ENCODE results near the gene NUDT3.

The NUDT3 gene

DNA sequence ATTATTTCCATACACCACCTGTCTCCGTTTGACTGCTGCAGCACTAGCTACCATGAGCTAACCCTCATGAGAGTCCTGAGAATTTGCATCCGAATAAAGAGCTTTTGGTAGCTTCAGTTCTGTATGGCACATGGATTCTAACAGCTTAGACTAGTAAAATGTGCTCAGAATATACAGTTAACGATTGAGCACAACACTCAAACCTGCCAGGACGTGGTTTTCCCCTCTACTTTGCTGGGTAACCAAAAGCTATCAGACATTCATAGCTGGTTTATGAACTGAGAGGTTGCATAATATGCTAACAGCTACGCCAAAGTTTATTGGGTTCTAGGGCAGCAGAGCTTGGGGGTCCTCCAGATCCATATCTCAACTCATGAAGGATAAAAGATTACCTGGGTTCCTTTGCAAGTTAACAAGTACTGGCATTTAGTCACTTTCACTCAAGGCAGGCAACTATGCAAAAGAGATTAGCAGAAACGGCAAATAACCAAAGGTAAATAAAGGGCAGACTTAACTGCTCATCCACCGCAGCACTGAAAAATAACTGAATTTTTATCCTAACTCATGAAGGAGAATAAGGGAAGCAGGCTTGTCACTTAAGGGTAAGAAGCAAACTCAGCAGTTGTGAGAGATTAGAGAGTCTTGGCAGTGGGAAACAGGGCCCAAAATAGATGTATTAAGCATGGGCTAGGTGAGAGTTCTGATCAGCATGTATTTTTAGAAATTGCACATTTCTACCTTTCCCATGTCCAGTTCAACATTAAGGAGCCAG lies 29.4 kb downstream of the NUDT3 start:
- TF ChIP-seq L3MBTL2 (conservative IDR thresholded peaks at IDR 0.05), result no peak
- CTCF ChIA-PET, result interaction anchor here (1.0 to 1.1 kb wide), 2 partner anchors 16 to 114 kb away, joined by 3 to 4 read pairs; no protein-coding TSS in a partner anchor
- POLR2A ChIA-PET, result interaction anchor here (0.6 to 1.0 kb wide), 2 partner anchors 61 to 259 kb away, joined by 3 read pairs; no protein-coding TSS in a partner anchor
- DNase-seq (ENCODE audit: extremely low spot score), result no peak

GRCh38 chr6:34362176-34362575 lies 30.3 kb downstream of the NUDT3 start:
- ChIA-PET CTCF (interaction anchor here (0.6 to 1.1 kb wide), 2 partner anchors 11 to 113 kb away, joined by 3 to 4 read pairs; no protein-coding TSS in a partner anchor), POLR2A (interaction anchor here (0.6 kb wide), 1 partner anchor 260 kb away, joined by 3 read pairs; no protein-coding TSS in a partner anchor)
- DNase-seq (ENCODE audit: extremely low spot score), result no peak
- TF ChIP-seq NFRKB (IDR thresholded peaks at IDR 0.05) (no peak), BHLHE40 (IDR thresholded peaks at IDR 0.05; ENCODE audit: borderline replicate concordance) (no peak), FOXM1 (IDR thresholded peaks at IDR 0.05; ENCODE audit: borderline replicate concordance) (no peak)

GRCh38 chr6:34360556-34360955 lies 31.9 kb downstream of the NUDT3 start:
- no peak for DNase-seq (ENCODE audit: extremely low spot score)
- ChIA-PET CTCF (interaction anchor here (1.4 kb wide), 1 partner anchor 111 kb away, joined by 3 read pairs; no protein-coding TSS in a partner anchor), POLR2A (no interaction called here)
- no peak for TF ChIP-seq FOXK2 (IDR thresholded peaks at IDR 0.05)
- no peak for TF ChIP-seq ARNT (IDR thresholded peaks at IDR 0.05)
- TF ChIP-seq SUZ12 (IDR thresholded peaks at IDR 0.05), result no peak
- no peak for TF ChIP-seq HDGF (IDR thresholded peaks at IDR 0.05; ENCODE audit: borderline replicate concordance)
- TF ChIP-seq CTBP1 (IDR thresholded peaks at IDR 0.05; ENCODE audit: borderline replicate concordance), result no peak
- no peak for TF ChIP-seq ELF4 (IDR thresholded peaks at IDR 0.05)
- TF ChIP-seq, protein P1, sequence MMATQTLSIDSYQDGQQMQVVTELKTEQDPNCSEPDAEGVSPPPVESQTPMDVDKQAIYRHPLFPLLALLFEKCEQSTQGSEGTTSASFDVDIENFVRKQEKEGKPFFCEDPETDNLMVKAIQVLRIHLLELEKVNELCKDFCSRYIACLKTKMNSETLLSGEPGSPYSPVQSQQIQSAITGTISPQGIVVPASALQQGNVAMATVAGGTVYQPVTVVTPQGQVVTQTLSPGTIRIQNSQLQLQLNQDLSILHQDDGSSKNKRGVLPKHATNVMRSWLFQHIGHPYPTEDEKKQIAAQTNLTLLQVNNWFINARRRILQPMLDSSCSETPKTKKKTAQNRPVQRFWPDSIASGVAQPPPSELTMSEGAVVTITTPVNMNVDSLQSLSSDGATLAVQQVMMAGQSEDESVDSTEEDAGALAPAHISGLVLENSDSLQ (IDR thresholded peaks at IDR 0.05), result no peak

DNA sequence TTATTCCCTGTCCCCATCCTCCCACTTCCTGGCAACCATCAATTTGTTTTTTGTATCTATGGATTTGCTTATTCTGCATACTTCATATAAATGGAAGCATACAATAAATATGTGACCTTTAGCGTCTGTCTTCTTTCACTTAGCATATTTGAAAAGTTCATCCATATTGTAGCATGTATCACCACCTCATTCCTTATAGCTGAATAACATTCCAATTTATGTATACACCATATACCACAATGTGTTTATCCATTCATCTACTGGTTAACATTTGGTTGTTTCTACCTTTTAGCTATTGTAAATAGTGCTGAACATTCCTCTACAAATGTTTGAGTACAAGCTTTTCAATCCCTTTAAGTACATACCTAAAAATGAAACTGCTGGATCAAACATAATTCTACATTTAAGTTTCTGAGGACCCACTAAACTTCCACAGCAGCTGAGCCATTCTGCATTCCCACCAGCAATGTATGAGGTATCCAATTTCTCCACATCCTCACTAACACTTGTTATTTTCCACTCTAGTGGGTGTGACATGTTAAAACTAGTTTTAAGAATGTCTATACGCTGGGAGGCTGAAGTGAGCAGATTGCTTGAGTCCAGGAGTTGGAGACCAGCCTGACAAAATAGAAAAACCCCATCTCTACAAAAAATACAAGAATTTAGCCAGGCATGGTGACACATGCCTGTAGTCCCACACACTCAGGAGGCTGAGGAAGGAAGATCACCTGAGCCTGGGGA lies 32.9 kb downstream of the NUDT3 start:
- CTCF ChIA-PET, result interaction anchor here (0.6 to 1.4 kb wide), 2 partner anchors 49 to 110 kb away, joined by 3 to 7 read pairs; no protein-coding TSS in a partner anchor

GRCh38 chr6:34358389-34358905 lies 34.0 kb downstream of the NUDT3 start:
- DNase-seq (ENCODE audit: extremely low spot score), result peak; percentile 60
- TF ChIP-seq CTBP1 (IDR thresholded peaks at IDR 0.05; ENCODE audit: borderline replicate concordance) (no peak), SP1 (IDR thresholded peaks at IDR 0.05) (no peak), NFRKB (IDR thresholded peaks at IDR 0.05) (no peak), L3MBTL2 (conservative IDR thresholded peaks at IDR 0.05) (no peak), FOXA1 (IDR thresholded peaks at IDR 0.05) (no peak), HDGF (IDR thresholded peaks at IDR 0.05; ENCODE audit: borderline replicate concordance) (no peak), ELF4 (IDR thresholded peaks at IDR 0.05) (no peak), BHLHE40 (IDR thresholded peaks at IDR 0.05; ENCODE audit: borderline replicate concordance) (no peak), TARDBP (IDR thresholded peaks at IDR 0.05) (no peak), SUZ12 (IDR thresholded peaks at IDR 0.05) (no peak), FOXM1 (IDR thresholded peaks at IDR 0.05; ENCODE audit: borderline replicate concordance) (no peak), ZNF384 (IDR thresholded peaks at IDR 0.05) (no peak), ARNT (IDR thresholded peaks at IDR 0.05) (no peak), FOXK2 (IDR thresholded peaks at IDR 0.05) (no peak), LEF1 (IDR thresholded peaks at IDR 0.05; ENCODE audit: borderline replicate concordance) (no peak)
- TF ChIP-seq, protein P1 (IDR thresholded peaks at IDR 0.05), result no peak
- ChIA-PET CTCF (no interaction called here), POLR2A (interaction anchor here (1.6 kb wide), 1 partner anchor 10 kb away, joined by 4 read pairs; no protein-coding TSS in a partner anchor)

More for the DNA sequence above, 32.9 kb downstream of the NUDT3 start:
- no peak for DNase-seq (ENCODE audit: extremely low spot score)
- no peak for TF ChIP-seq TARDBP (IDR thresholded peaks at IDR 0.05)
- TF ChIP-seq FOXK2 (IDR thresholded peaks at IDR 0.05), result no peak
- TF ChIP-seq SUZ12 (IDR thresholded peaks at IDR 0.05), result no peak
- TF ChIP-seq FOXM1 (IDR thresholded peaks at IDR 0.05; ENCODE audit: borderline replicate concordance), result no peak
- TF ChIP-seq BHLHE40 (IDR thresholded peaks at IDR 0.05; ENCODE audit: borderline replicate concordance), result no peak
- no peak for TF ChIP-seq SP1 (IDR thresholded peaks at IDR 0.05)
- TF ChIP-seq ELF4 (IDR thresholded peaks at IDR 0.05), result no peak
- TF ChIP-seq LEF1 (IDR thresholded peaks at IDR 0.05; ENCODE audit: borderline replicate concordance), result no peak
- TF ChIP-seq NFRKB (IDR thresholded peaks at IDR 0.05), result no peak
- no peak for TF ChIP-seq HDGF (IDR thresholded peaks at IDR 0.05; ENCODE audit: borderline replicate concordance)
- TF ChIP-seq FOXA1 (IDR thresholded peaks at IDR 0.05), result no peak
- POLR2A ChIA-PET, result interaction anchor here (1.6 kb wide), 1 partner anchor 9 kb away, joined by 4 read pairs; no protein-coding TSS in a partner anchor

GRCh38 chr6:34357937-34358336 lies 34.5 kb downstream of the NUDT3 start:
- no peak for DNase-seq (ENCODE audit: extremely low spot score)
- no peak for TF ChIP-seq SUZ12 (IDR thresholded peaks at IDR 0.05)
- no peak for TF ChIP-seq L3MBTL2 (conservative IDR thresholded peaks at IDR 0.05)
- no peak for TF ChIP-seq TARDBP (IDR thresholded peaks at IDR 0.05)
- no peak for TF ChIP-seq ARNT (IDR thresholded peaks at IDR 0.05)
- TF ChIP-seq ELF4 (IDR thresholded peaks at IDR 0.05), result no peak
- TF ChIP-seq ZNF384 (IDR thresholded peaks at IDR 0.05), result no peak
- TF ChIP-seq FOXA1 (IDR thresholded peaks at IDR 0.05), result no peak
- TF ChIP-seq, protein P1 (IDR thresholded peaks at IDR 0.05), result no peak
- TF ChIP-seq FOXM1 (IDR thresholded peaks at IDR 0.05; ENCODE audit: borderline replicate concordance), result no peak
- no peak for TF ChIP-seq BHLHE40 (IDR thresholded peaks at IDR 0.05; ENCODE audit: borderline replicate concordance)
- no peak for TF ChIP-seq FOXK2 (IDR thresholded peaks at IDR 0.05)
- no peak for TF ChIP-seq LEF1 (IDR thresholded peaks at IDR 0.05; ENCODE audit: borderline replicate concordance)
- TF ChIP-seq SP1 (IDR thresholded peaks at IDR 0.05), result no peak
- no peak for TF ChIP-seq NFRKB (IDR thresholded peaks at IDR 0.05)
- no peak for TF ChIP-seq CTBP1 (IDR thresholded peaks at IDR 0.05; ENCODE audit: borderline replicate concordance)
- TF ChIP-seq HDGF (IDR thresholded peaks at IDR 0.05; ENCODE audit: borderline replicate concordance), result no peak
- POLR2A ChIA-PET, result no interaction called here
- CTCF ChIA-PET, result no interaction called here

Data from HEK293T (cell line).